IMR-90 (cell line): ENCODE data around the gene OR2T2.
"Not testable (repeated sequence)": the region's sequence is repeated elsewhere in the genome, so short reads cannot be mapped to it uniquely, and the experiment has no call there.

Experiments
- CEBPB ChIP-seq: IDR thresholded peaks from 2 replicates; pipeline ENCODE4 v1.6.1; 2012; ENCODE audit warnings: low read depth, low read length, improper control_type of control experiment
- CTCF ChIP-seq: conservative IDR thresholded peaks from 2 replicates; pipeline ENCODE4 v1.5.1; 2012; ENCODE audit warnings: mild to moderate bottlenecking, low read depth, low read length, improper control_type of control experiment
- MAFK ChIP-seq: IDR thresholded peaks from 2 replicates; pipeline ENCODE4 v1.6.1; 2012; ENCODE audit warnings: low read depth, low read length, improper control_type of control experiment
- POLR2A ChIP-seq: IDR thresholded peaks from 2 replicates; pipeline ENCODE4 v1.6.1; 2012; ENCODE audit warnings: mild to moderate bottlenecking, low read depth, low read length
- RAD21 ChIP-seq: IDR thresholded peaks from 2 replicates; pipeline ENCODE4 v1.6.1; 2012; ENCODE audit warnings: low read length, improper control_type of control experiment
- RFX5 ChIP-seq: IDR thresholded peaks from 2 replicates; pipeline ENCODE4 v1.8.0; 2012; ENCODE audit warnings: low read depth, mild to moderate bottlenecking, low read length, moderate library complexity

GRCh38 chr1:248459117-248459516, 13.7 kb downstream of the OR2T2 start:
- not testable (repeated sequence) for TF ChIP-seq POLR2A, CEBPB, RFX5, CTCF, RAD21, MAFK
